D721Med (cell line): ENCODE results near the gene ATP8B1.
"Not testable (repeated sequence)": the region's sequence is repeated elsewhere in the genome, so short reads cannot be mapped to it uniquely, and the experiment has no call there.

Experiments
- DNase-seq: peaks from one replicate; pipeline ENCODE4 v3.0.0; 2011; ENCODE audit warnings: low spot score; ENCODE audit not compliant: insufficient read length
- FAIRE-seq: peaks from 2 replicates; lab custom pipeline; 2011; peaks lifted over from hg19 to GRCh38; lab: Jason Lieb, UNC
- CTCF ChIP-seq: IDR thresholded peaks from 2 replicates; pipeline ENCODE4 v1.5.1; 2012; ENCODE audit warnings: mild to moderate bottlenecking, control low read depth; ENCODE audit not compliant: insufficient read depth; ENCODE audit errors: missing control alignments

Gene ATP8B1

GRCh38 chr18:57803103-57803969 lies at the start of gene ATP8B1:
ATP8B1 (minus strand) TSS chr18:57803315; CDS start chr18:57731807, 71,508 bp downstream.
- TF ChIP-seq CTCF = no peak
- DNase-seq = peak; percentile 34
- no peak for FAIRE-seq

DNA sequence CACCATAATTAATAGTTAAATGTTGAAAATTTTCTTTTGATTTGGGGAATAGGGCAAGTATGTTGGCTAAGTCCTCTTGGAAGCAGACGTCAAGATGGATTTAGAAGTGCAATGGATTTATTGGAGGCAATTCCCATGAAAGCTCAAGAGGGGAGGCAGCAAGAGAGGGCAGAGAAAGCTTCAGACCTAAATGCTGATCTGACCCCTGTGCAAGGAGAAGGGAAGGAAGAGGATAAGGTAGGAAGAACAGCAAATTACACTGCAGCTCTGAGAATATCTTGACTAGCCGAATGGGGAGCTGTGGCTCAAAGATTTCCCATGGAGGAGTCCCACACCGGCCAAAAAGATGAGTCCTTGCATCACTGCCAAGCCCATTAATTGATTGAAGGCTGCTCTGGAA lies 46.9 kb upstream of the ATP8B1 start:
- FAIRE-seq (no peak), DNase-seq (no peak)
- no peak for TF ChIP-seq CTCF

DNA sequence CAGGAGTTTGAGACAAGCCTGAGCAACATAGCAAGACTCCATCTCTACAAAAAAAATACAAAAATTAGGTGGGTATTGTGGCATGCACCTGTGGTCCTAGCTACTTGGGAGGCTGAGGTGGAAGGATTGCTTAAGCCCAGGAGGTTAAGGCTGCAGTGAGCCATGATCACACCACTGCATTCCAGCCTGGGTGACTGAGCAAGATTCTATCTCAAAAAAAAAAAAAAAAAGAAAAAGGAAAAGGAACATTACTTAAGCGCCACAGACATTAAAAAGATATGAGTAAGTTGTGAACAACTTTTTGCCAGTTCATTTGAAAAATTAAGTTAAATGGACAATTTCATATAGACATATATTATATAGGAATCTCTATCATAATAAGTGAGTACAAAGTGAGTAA lies 45.3 kb upstream of the ATP8B1 start:
- DNase-seq, FAIRE-seq: not testable (repeated sequence)

- not testable (repeated sequence) for DNase-seq, FAIRE-seq
Observed at GRCh38 chr18:57847431-57847830, 44.3 kb upstream of the ATP8B1 start.

GRCh38 chr18:57846258-57846657 lies 43.1 kb upstream of the ATP8B1 start:
- FAIRE-seq = no peak
- TF ChIP-seq CTCF = no peak

GRCh38 chr18:57845605-57846074 lies 42.5 kb upstream of the ATP8B1 start:
- TF ChIP-seq CTCF = no peak
- FAIRE-seq = peak; percentile 94
- no peak for DNase-seq

More at GRCh38 chr18:57846258-57846657, 43.1 kb upstream of the ATP8B1 start:
- DNase-seq = no peak

GRCh38 chr18:57844319-57844718 lies 41.2 kb upstream of the ATP8B1 start:
- no peak for TF ChIP-seq CTCF
- DNase-seq (no peak), FAIRE-seq (no peak)

- FAIRE-seq = no peak
Observed at GRCh38 chr18:57843386-57843785, 40.3 kb upstream of the ATP8B1 start.

More at GRCh38 chr18:57843386-57843785, 40.3 kb upstream of the ATP8B1 start:
- DNase-seq = no peak
- TF ChIP-seq CTCF = no peak
